Type B pancreatic cell (in vitro differentiated cells): ENCODE results near the gene CNTFR. TPM values are rescaled to one million over a fixed set of nuclear protein-coding genes. Genes with fewer than 3 reads are reported as not detected.

ENCODE experiments used
- DNase-seq: peaks from one replicate; pipeline ENCODE4 v3.0.0; 2021; ENCODE audit warnings: mixed read lengths; ENCODE audit not compliant: unreplicated experiment; ENCODE audit errors: extremely low spot score
- H3K27ac Mint-ChIP-seq: 2 replicates; pipeline ENCODE4 v1.8.0; 2021; ENCODE audit warnings: mild to moderate bottlenecking, mixed read lengths
- H3K27me3 Mint-ChIP-seq: 2 replicates; pipeline ENCODE4 v1.8.0; 2021; ENCODE audit warnings: mixed read lengths
- H3K36me3 Mint-ChIP-seq: 2 replicates; pipeline ENCODE4 v1.8.0; 2021; ENCODE audit warnings: mixed read lengths
- H3K4me1 Mint-ChIP-seq: one replicate; pipeline ENCODE4 v1.8.0; 2021; ENCODE audit warnings: mixed read lengths; ENCODE audit not compliant: unreplicated experiment
- H3K4me3 Mint-ChIP-seq: 2 replicates; pipeline ENCODE4 v1.8.0; 2021; ENCODE audit warnings: mild to moderate bottlenecking, mixed read lengths
- H3K9me3 Mint-ChIP-seq: 2 replicates; pipeline ENCODE4 v1.8.0; 2021; ENCODE audit warnings: mixed read lengths
- total RNA-seq: library from RNA; stranded (reverse); gene quantifications from 2 replicates; pipeline ENCODE4 v1.2.1, GENCODE V29; 2021; ENCODE audit warnings: low replicate concordance
- TF ChIP-seq, protein P1 (sequence below): fragments of 200-600 bp; sonication (generic); conservative IDR thresholded peaks from 2 replicates; pipeline ENCODE4 v1.5.0; 2021; ENCODE audit warnings: antibody characterized with exemption, mild to moderate bottlenecking

CNTFR gene
- total RNA-seq, 1 donor from 2014 or later, result 24.2 TPM

DNA sequence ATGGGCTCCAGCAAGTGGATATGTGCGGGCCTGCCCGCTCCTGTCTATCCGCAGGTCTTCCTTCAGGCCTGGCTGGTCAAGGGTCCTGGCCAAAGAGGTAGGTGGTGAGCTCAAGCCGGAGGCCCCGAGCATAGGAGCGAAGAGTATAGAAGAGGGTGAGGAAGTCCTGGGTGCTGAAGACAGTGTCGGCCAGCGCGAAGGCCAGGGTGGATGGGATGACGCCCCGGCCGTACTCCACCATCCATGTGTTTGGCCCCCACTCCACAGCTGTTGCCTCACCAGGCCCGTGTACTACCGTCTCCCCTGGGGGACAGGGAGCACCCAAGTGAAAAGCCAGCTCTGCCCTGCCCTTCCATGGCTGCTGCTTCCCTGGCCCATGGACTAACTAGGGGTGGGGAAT is 46.0 kb upstream of the CNTFR start:
- no peak overlapping the region for H3K27ac Mint-ChIP-seq
- H3K36me3 Mint-ChIP-seq, result no peaks in the 10 kb centered on the region
- H3K27me3 Mint-ChIP-seq, result peaks cover 22% of the 10 kb centered on the region
- H3K4me1 Mint-ChIP-seq, result peaks cover 22% of the 10 kb centered on the region
- TF ChIP-seq, protein P1, sequence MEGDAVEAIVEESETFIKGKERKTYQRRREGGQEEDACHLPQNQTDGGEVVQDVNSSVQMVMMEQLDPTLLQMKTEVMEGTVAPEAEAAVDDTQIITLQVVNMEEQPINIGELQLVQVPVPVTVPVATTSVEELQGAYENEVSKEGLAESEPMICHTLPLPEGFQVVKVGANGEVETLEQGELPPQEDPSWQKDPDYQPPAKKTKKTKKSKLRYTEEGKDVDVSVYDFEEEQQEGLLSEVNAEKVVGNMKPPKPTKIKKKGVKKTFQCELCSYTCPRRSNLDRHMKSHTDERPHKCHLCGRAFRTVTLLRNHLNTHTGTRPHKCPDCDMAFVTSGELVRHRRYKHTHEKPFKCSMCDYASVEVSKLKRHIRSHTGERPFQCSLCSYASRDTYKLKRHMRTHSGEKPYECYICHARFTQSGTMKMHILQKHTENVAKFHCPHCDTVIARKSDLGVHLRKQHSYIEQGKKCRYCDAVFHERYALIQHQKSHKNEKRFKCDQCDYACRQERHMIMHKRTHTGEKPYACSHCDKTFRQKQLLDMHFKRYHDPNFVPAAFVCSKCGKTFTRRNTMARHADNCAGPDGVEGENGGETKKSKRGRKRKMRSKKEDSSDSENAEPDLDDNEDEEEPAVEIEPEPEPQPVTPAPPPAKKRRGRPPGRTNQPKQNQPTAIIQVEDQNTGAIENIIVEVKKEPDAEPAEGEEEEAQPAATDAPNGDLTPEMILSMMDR, result no peak
- no peaks in the 10 kb centered on the region for H3K9me3 Mint-ChIP-seq
- no peak for DNase-seq
- peak overlapping the region; percentile 77 for H3K4me3 Mint-ChIP-seq

- Mint-ChIP-seq H3K4me3 (peak overlapping the region; percentile 52), H3K27ac (no peak overlapping the region), H3K27me3 (peaks cover 30% of the 10 kb centered on the region), H3K4me1 (peaks cover 22% of the 10 kb centered on the region), H3K9me3 (no peaks in the 10 kb centered on the region), H3K36me3 (no peaks in the 10 kb centered on the region)
- DNase-seq, result no peak
- TF ChIP-seq, protein P1, result no peak
Measured at GRCh38 chr9:34634551-34635248, 45.2 kb upstream of the CNTFR start.

- H3K9me3 Mint-ChIP-seq, result no peaks in the 10 kb centered on the region
- peaks cover 37% of the 10 kb centered on the region for H3K27me3 Mint-ChIP-seq
- TF ChIP-seq, protein P1, result peak; percentile 93
- no peak overlapping the region for H3K27ac Mint-ChIP-seq
- H3K4me3 Mint-ChIP-seq, result peak overlapping the region; percentile 65
- peaks cover 26% of the 10 kb centered on the region for H3K4me1 Mint-ChIP-seq
- no peak for DNase-seq
- no peaks in the 10 kb centered on the region for H3K36me3 Mint-ChIP-seq
Measured at GRCh38 chr9:34633851-34634550, 44.5 kb upstream of the CNTFR start.

DNA sequence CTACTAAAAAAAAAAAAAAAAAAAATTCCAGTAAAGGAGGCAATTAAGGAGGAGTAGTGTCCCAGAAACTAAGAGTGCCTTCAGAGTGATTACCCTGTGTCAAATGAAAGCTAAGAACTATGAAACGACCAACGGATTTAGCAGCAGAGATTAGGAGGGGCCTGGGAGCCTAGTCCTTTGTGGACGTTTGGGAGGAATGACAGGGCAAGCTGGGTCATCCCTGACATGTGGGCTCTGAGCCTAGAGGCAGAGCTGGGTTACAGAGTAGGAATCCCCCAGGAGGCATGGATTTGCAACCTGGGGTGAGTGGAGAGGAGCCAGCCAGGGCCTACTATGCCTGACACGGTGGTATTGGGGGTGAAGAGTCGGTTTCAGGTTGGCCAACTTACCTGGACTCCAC is 43.6 kb upstream of the CNTFR start:
- DNase-seq, result no peak
- Mint-ChIP-seq H3K27me3 (peaks cover 44% of the 10 kb centered on the region), H3K4me3 (no peak overlapping the region), H3K9me3 (no peaks in the 10 kb centered on the region), H3K4me1 (peaks cover 30% of the 10 kb centered on the region), H3K36me3 (no peaks in the 10 kb centered on the region), H3K27ac (no peak overlapping the region)
- TF ChIP-seq, protein P1, result no peak

- no peak overlapping the region for H3K27ac Mint-ChIP-seq
- H3K27me3 Mint-ChIP-seq, result peaks cover 70% of the 10 kb centered on the region
- H3K4me1 Mint-ChIP-seq, result peaks cover 21% of the 10 kb centered on the region
- no peaks in the 10 kb centered on the region for H3K9me3 Mint-ChIP-seq
- no peak for DNase-seq
- peak overlapping the region; percentile 37 for H3K4me3 Mint-ChIP-seq
- TF ChIP-seq, protein P1, result no peak
- peaks cover 4% of the 10 kb centered on the region for H3K36me3 Mint-ChIP-seq
Measured at GRCh38 chr9:34630402-34631154, 41.1 kb upstream of the CNTFR start.
